Neural progenitor cell (in vitro differentiated cells): Measurements from ENCODE around the gene LRIG3. TPM values are rescaled to one million over a fixed set of nuclear protein-coding genes. Genes with fewer than 3 reads are reported as not detected.

Experiments
- DNase-seq: peaks from one replicate; pipeline ENCODE4 v3.0.0-alpha.2; 2016; ENCODE audit warnings: low spot score
- H2AFZ ChIP-seq: fragments of 200-600 bp; sonication (generic); replicated peaks from 2 replicates; pipeline ENCODE4 v1.6.1; 2016; ENCODE audit warnings: antibody characterized with exemption
- H3F3A ChIP-seq: fragments of 200-600 bp; sonication (generic); 2 replicates; pipeline ENCODE4 v1.6.1; 2016; ENCODE audit warnings: antibody characterized with exemption, low read depth
- H3K27ac ChIP-seq: fragments of 200-600 bp; sonication (generic); 2 replicates; pipeline ENCODE4 v1.5.1; 2016; ENCODE audit warnings: mild to moderate bottlenecking
- H3K27me3 ChIP-seq: fragments of 200-600 bp; sonication (generic); 2 replicates; pipeline ENCODE4 v1.6.1; 2016; ENCODE audit warnings: mild to moderate bottlenecking, moderate library complexity
- H3K36me3 ChIP-seq: fragments of 200-600 bp; sonication (generic); 2 replicates; pipeline ENCODE4 v1.5.1; 2016
- H3K4me1 ChIP-seq: fragments of 200-600 bp; sonication (generic); 2 replicates; pipeline ENCODE4 v1.6.1; 2016; ENCODE audit warnings: mixed run types
- H3K4me2 ChIP-seq: fragments of 200-600 bp; sonication (generic); 2 replicates; pipeline ENCODE4 v1.6.1; 2016
- H3K4me3 ChIP-seq: fragments of 200-600 bp; sonication (generic); 2 replicates; pipeline ENCODE4 v1.5.1; 2016
- H3K79me2 ChIP-seq: fragments of 200-600 bp; sonication (generic); 2 replicates; pipeline ENCODE4 v1.6.1; 2016; ENCODE audit warnings: low read depth
- H3K9ac ChIP-seq: fragments of 200-600 bp; sonication (generic); 2 replicates; pipeline ENCODE4 v1.6.1; 2016
- H3K9me3 ChIP-seq: fragments of 200-600 bp; sonication (generic); 2 replicates; pipeline ENCODE4 v1.5.1; 2016; ENCODE audit warnings: low read depth
- H4K20me1 ChIP-seq: fragments of 200-600 bp; sonication (generic); 2 replicates; pipeline ENCODE4 v1.6.1; 2016; ENCODE audit warnings: low read depth
- H3K27ac Mint-ChIP-seq: 3 replicates; pipeline ENCODE4 v1.8.0; 2021; ENCODE audit warnings: mixed read lengths
- H3K27me3 Mint-ChIP-seq: 2 replicates; pipeline ENCODE4 v1.8.0; 2022; ENCODE audit warnings: low read depth, mild to moderate bottlenecking, inconsistent platforms, moderate library complexity, mixed read lengths; ENCODE audit not compliant: insufficient read depth
- H3K36me3 Mint-ChIP-seq: 3 replicates; pipeline ENCODE4 v1.8.0; 2021; ENCODE audit warnings: mixed read lengths
- H3K4me1 Mint-ChIP-seq: 3 replicates; pipeline ENCODE4 v1.8.0; 2021; ENCODE audit warnings: mixed read lengths
- H3K4me3 Mint-ChIP-seq: 3 replicates; pipeline ENCODE4 v1.8.0; 2021; ENCODE audit warnings: mild to moderate bottlenecking, moderate library complexity, mixed read lengths
- H3K9me3 Mint-ChIP-seq: 3 replicates; pipeline ENCODE4 v1.8.0; 2020; ENCODE audit warnings: mixed read lengths
- EZH2 ChIP-seq: fragments of 200-600 bp; sonication (generic); IDR thresholded peaks from 2 replicates; pipeline ENCODE4 v1.6.1; 2017; ENCODE audit warnings: antibody characterized with exemption, mild to moderate bottlenecking, moderate library complexity
- EZH2phosphoT487 ChIP-seq: fragments of 200-600 bp; sonication (generic); IDR thresholded peaks from 2 replicates; pipeline ENCODE4 v1.6.1; 2017; ENCODE audit warnings: antibody characterized with exemption
- total RNA-seq: library from RNA; depleted of rRNA; stranded (reverse); fragments of >200 nt; gene quantifications from 2 replicates; pipeline ENCODE4 v1.2.3, GENCODE V29; 2015; ENCODE audit warnings: low replicate concordance
- TF ChIP-seq, protein P1 (sequence below): fragments of 200-600 bp; sonication (generic); IDR thresholded peaks from 2 replicates; pipeline ENCODE4 v1.5.1; 2017; ENCODE audit warnings: antibody characterized with exemption, mild to moderate bottlenecking

LRIG3 gene
- 56.2 and 67.5 TPM in 2 replicates for total RNA-seq

DNA sequence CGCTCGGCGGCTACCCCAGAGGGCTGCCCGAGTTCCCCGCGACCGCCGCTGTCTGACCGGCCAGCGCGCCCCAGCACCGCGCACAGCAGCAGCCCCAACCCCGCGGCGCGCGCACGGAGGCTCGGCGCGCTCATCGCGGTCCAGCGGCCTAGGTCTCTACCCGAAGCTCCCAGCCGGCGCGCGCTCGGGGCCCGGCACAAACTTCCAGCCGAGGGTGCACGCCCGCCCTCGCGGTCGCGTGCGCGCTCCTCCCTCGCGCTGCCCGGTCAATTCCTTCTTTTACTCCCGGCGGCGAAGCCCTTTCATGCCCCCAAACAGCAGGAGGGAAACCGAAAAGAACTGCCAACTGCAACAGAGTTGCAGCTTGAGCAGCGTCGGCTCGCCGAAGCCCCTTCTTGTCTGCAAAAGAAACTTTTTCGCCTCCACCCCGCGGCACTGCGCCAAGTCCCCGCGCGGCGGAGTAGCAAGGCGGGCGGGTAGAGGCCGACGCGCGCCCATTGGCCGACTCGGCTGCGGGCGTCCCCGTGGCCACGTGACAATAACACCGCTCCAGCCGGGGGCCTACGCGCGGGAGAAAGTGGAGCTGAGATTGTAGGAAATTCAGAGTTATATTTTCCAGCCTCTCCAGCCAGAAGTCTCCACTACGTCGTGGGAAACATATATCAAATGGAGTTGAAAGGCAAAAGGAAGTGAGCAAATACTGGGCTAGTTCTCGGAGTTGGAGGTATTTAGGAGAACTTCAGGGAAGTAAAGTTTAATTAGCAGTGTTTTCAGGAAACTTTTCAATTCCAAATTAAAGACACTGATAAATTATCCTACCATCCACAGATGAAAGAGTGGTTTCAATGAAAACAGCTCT lies at the start of gene LRIG3:
TSS of gene LRIG3 (minus strand) at position 403 of the 859 bp plus-strand sequence. CDS start at position 134, 269 bp downstream.
- H3K27me3 Mint-ChIP-seq: no peaks in the 10 kb centered on the region
- peaks cover 43% of the 10 kb centered on the region for H3K4me1 Mint-ChIP-seq

GRCh38 chr12:58969237-58969636 lies 48.9 kb upstream of the LRIG3 start:
- H3K4me3 Mint-ChIP-seq: no peak overlapping the region

More for the DNA sequence above, at the start of gene LRIG3:
- peak; percentile 92 for DNase-seq
- H3K79me2 ChIP-seq: peaks cover 46% of the 10 kb centered on the region
- peak within 1 kb of the TSS; percentile 98 for H3K4me2 ChIP-seq
- Mint-ChIP-seq H3K27ac (peak within 1 kb of the TSS; percentile 87), H3K4me3 (peak within 1 kb of the TSS; percentile 93), H3K36me3 (no peaks in the 10 kb centered on the region), H3K9me3 (no peaks in the 10 kb centered on the region)
- peak within 1 kb of the TSS; percentile 86 for H3K4me3 ChIP-seq
- TF ChIP-seq EZH2phosphoT487 (no peak), EZH2 (peak; percentile 11)
- TF ChIP-seq, protein P1, sequence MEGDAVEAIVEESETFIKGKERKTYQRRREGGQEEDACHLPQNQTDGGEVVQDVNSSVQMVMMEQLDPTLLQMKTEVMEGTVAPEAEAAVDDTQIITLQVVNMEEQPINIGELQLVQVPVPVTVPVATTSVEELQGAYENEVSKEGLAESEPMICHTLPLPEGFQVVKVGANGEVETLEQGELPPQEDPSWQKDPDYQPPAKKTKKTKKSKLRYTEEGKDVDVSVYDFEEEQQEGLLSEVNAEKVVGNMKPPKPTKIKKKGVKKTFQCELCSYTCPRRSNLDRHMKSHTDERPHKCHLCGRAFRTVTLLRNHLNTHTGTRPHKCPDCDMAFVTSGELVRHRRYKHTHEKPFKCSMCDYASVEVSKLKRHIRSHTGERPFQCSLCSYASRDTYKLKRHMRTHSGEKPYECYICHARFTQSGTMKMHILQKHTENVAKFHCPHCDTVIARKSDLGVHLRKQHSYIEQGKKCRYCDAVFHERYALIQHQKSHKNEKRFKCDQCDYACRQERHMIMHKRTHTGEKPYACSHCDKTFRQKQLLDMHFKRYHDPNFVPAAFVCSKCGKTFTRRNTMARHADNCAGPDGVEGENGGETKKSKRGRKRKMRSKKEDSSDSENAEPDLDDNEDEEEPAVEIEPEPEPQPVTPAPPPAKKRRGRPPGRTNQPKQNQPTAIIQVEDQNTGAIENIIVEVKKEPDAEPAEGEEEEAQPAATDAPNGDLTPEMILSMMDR: peak; percentile 44
- no peaks in the 10 kb centered on the region for H3K36me3 ChIP-seq
- peak within 1 kb of the TSS; percentile 90 for H3K27ac ChIP-seq
- H3K9me3 ChIP-seq: no peaks in the 10 kb centered on the region
- peaks cover 38% of the 10 kb centered on the region for H3K4me1 ChIP-seq
- H2AFZ ChIP-seq: peak within 1 kb of the TSS; percentile 89
- peak within 1 kb of the TSS; percentile 33 for H3K9ac ChIP-seq
- H3F3A ChIP-seq: peaks cover 59% of the 10 kb centered on the region
- peaks cover 33% of the 10 kb centered on the region for H4K20me1 ChIP-seq
- no peaks in the 10 kb centered on the region for H3K27me3 ChIP-seq

GRCh38 chr12:58967561-58967960 lies 47.3 kb upstream of the LRIG3 start:
- no peaks in the 10 kb centered on the region for H3K4me1 Mint-ChIP-seq
- H3K36me3 Mint-ChIP-seq: no peaks in the 10 kb centered on the region

More at GRCh38 chr12:58969237-58969636, 48.9 kb upstream of the LRIG3 start:
- no peaks in the 10 kb centered on the region for H3K36me3 Mint-ChIP-seq
- Histone ChIP-seq H4K20me1 (no peaks in the 10 kb centered on the region), H3K9me3 (no peaks in the 10 kb centered on the region), H3K79me2 (no peaks in the 10 kb centered on the region), H2AFZ (peak overlapping the region; percentile 36), H3K36me3 (no peaks in the 10 kb centered on the region), H3K4me3 (no peak overlapping the region), H3F3A (no peaks in the 10 kb centered on the region), H3K27me3 (no peaks in the 10 kb centered on the region), H3K4me1 (no peaks in the 10 kb centered on the region), H3K27ac (no peak overlapping the region), H3K4me2 (no peak overlapping the region), H3K9ac (no peak overlapping the region)
- no peak for DNase-seq
- TF ChIP-seq EZH2phosphoT487 (no peak), EZH2 (no peak)
- TF ChIP-seq, protein P1: no peak
- H3K27ac Mint-ChIP-seq: no peak overlapping the region
- no peaks in the 10 kb centered on the region for H3K4me1 Mint-ChIP-seq
- no peaks in the 10 kb centered on the region for H3K27me3 Mint-ChIP-seq
- H3K9me3 Mint-ChIP-seq: no peaks in the 10 kb centered on the region

More at GRCh38 chr12:58967561-58967960, 47.3 kb upstream of the LRIG3 start:
- Histone ChIP-seq H4K20me1 (no peaks in the 10 kb centered on the region), H3K27me3 (no peaks in the 10 kb centered on the region), H3K36me3 (no peaks in the 10 kb centered on the region), H3K4me3 (no peak overlapping the region), H3K9me3 (no peaks in the 10 kb centered on the region), H3F3A (no peaks in the 10 kb centered on the region), H3K79me2 (no peaks in the 10 kb centered on the region), H3K9ac (no peak overlapping the region), H2AFZ (no peak overlapping the region), H3K27ac (no peak overlapping the region), H3K4me1 (no peaks in the 10 kb centered on the region), H3K4me2 (no peak overlapping the region)
- H3K27me3 Mint-ChIP-seq: no peaks in the 10 kb centered on the region
- TF ChIP-seq, protein P1: no peak
- TF ChIP-seq EZH2 (no peak), EZH2phosphoT487 (no peak)
- no peaks in the 10 kb centered on the region for H3K9me3 Mint-ChIP-seq
- no peak for DNase-seq
- H3K27ac Mint-ChIP-seq: no peak overlapping the region
- no peak overlapping the region for H3K4me3 Mint-ChIP-seq
